HEK293 (cell line): ENCODE results near the gene CEP135.

Experiments
- EGR2 ChIP-seq: fragments of 450-650 bp; formaldehyde crosslinking; IDR thresholded peaks from 2 replicates; pipeline ENCODE4 v1.5.1; 2016; ENCODE audit warnings: low read depth, missing biosample characterization, missing genetic modification characterization
- GLIS1 ChIP-seq: fragments of 450-650 bp; formaldehyde crosslinking; IDR thresholded peaks from 2 replicates; pipeline ENCODE4 v1.5.1; 2016; ENCODE audit warnings: missing biosample characterization, missing genetic modification characterization
- HOXA7 ChIP-seq: sonication (generic); formaldehyde crosslinking; IDR thresholded peaks from 2 replicates; pipeline ENCODE4 v1.8.1; 2022; ENCODE audit warnings: missing genetic modification reagents, borderline replicate concordance
- IKZF3 ChIP-seq: fragments of 450-650 bp; IDR thresholded peaks from 2 replicates; pipeline ENCODE4 v1.5.0; 2018; ENCODE audit warnings: missing biosample characterization, mild to moderate bottlenecking, missing genetic modification characterization, moderate library complexity
- KLF1 ChIP-seq: fragments of 450-650 bp; formaldehyde crosslinking; IDR thresholded peaks from 2 replicates; pipeline ENCODE4 v1.5.1; 2016; ENCODE audit warnings: missing biosample characterization, missing genetic modification characterization
- RBAK ChIP-seq: fragments of 450-650 bp; formaldehyde crosslinking; IDR thresholded peaks from 2 replicates; pipeline ENCODE4 v1.5.1; 2016; ENCODE audit warnings: missing biosample characterization, missing genetic modification characterization
- SCRT2 ChIP-seq: fragments of 450-650 bp; formaldehyde crosslinking; IDR thresholded peaks from 2 replicates; pipeline ENCODE4 v1.5.1; 2016; ENCODE audit warnings: missing biosample characterization, missing genetic modification characterization
- SETDB1 ChIP-seq: IDR thresholded peaks from one replicate; pipeline ENCODE4 v1.6.1; 2017; ENCODE audit warnings: mild to moderate bottlenecking, low read length, moderate library complexity, mixed read lengths; ENCODE audit not compliant: insufficient read length
- SP2 ChIP-seq: fragments of 450-650 bp; formaldehyde crosslinking; IDR thresholded peaks from 2 replicates; pipeline ENCODE4 v1.5.1; 2016; ENCODE audit warnings: missing biosample characterization, missing genetic modification characterization
- TCF7L2 ChIP-seq: IDR thresholded peaks from 2 replicates; pipeline ENCODE4 v1.6.1; 2011; ENCODE audit warnings: low read depth, mild to moderate bottlenecking, inconsistent platforms, low read length, moderate library complexity, borderline replicate concordance
- TRIM28 ChIP-seq: IDR thresholded peaks from 2 replicates; pipeline ENCODE4 v1.6.1; 2011; ENCODE audit warnings: low read length, control low read depth, borderline replicate concordance
- YY2 ChIP-seq: fragments of 450-650 bp; formaldehyde crosslinking; IDR thresholded peaks from 2 replicates; pipeline ENCODE4 v1.5.1; 2016; ENCODE audit warnings: missing biosample characterization, missing genetic modification characterization
- ZBTB7A ChIP-seq: fragments of 450-650 bp; formaldehyde crosslinking; IDR thresholded peaks from 2 replicates; pipeline ENCODE4 v1.5.1; 2016; ENCODE audit warnings: low read depth, missing biosample characterization, missing genetic modification characterization
- ZFP3 ChIP-seq: fragments of 450-650 bp; formaldehyde crosslinking; IDR thresholded peaks from 2 replicates; pipeline ENCODE4 v1.5.1; 2016; ENCODE audit warnings: low read depth, missing biosample characterization, missing genetic modification characterization
- ZFP69B ChIP-seq: fragments of 450-650 bp; formaldehyde crosslinking; IDR thresholded peaks from 2 replicates; pipeline ENCODE4 v1.5.1; 2016; ENCODE audit warnings: missing biosample characterization, missing genetic modification characterization
- ZNF16 ChIP-seq: fragments of 450-650 bp; formaldehyde crosslinking; IDR thresholded peaks from 2 replicates; pipeline ENCODE4 v1.5.1; 2016; ENCODE audit warnings: low read depth, missing biosample characterization, missing genetic modification characterization
- ZNF19 ChIP-seq: fragments of 450-650 bp; formaldehyde crosslinking; IDR thresholded peaks from 2 replicates; pipeline ENCODE4; 2016; ENCODE audit warnings: missing biosample characterization, missing genetic modification characterization, low read depth
- ZNF239 ChIP-seq: fragments of 450-650 bp; formaldehyde crosslinking; IDR thresholded peaks from 2 replicates; pipeline ENCODE4 v1.5.1; 2016; ENCODE audit warnings: missing biosample characterization, missing genetic modification characterization
- ZNF521 ChIP-seq: fragments of 450-650 bp; formaldehyde crosslinking; IDR thresholded peaks from 2 replicates; pipeline ENCODE4 v1.5.1; 2017; ENCODE audit warnings: missing biosample characterization, mild to moderate bottlenecking, missing genetic modification characterization
- ZNF560 ChIP-seq: fragments of 450-650 bp; formaldehyde crosslinking; IDR thresholded peaks from 2 replicates; pipeline ENCODE4 v1.5.1; 2017; ENCODE audit warnings: missing biosample characterization, missing genetic modification characterization, borderline replicate concordance
- ZNF610 ChIP-seq: fragments of 450-650 bp; formaldehyde crosslinking; IDR thresholded peaks from 2 replicates; pipeline ENCODE4 v1.5.1; 2016; ENCODE audit warnings: missing biosample characterization, missing genetic modification characterization, borderline replicate concordance
- ZNF623 ChIP-seq: fragments of 450-650 bp; formaldehyde crosslinking; IDR thresholded peaks from 2 replicates; pipeline ENCODE4 v1.5.1; 2016; ENCODE audit warnings: missing biosample characterization, missing genetic modification characterization
- ZNF791 ChIP-seq: fragments of 450-650 bp; formaldehyde crosslinking; IDR thresholded peaks from 2 replicates; pipeline ENCODE4 v1.5.1; 2016; ENCODE audit warnings: missing biosample characterization, missing genetic modification characterization
- ZNF792 ChIP-seq: fragments of 450-650 bp; formaldehyde crosslinking; IDR thresholded peaks from 2 replicates; pipeline ENCODE4 v1.5.1; 2016; ENCODE audit warnings: missing biosample characterization, missing genetic modification characterization
- ZXDB ChIP-seq: fragments of 450-650 bp; formaldehyde crosslinking; IDR thresholded peaks from 2 replicates; pipeline ENCODE4 v1.5.1; 2016; ENCODE audit warnings: missing biosample characterization, missing genetic modification characterization
- TF ChIP-seq, protein P1 (sequence below): fragments of 450-650 bp; formaldehyde crosslinking; IDR thresholded peaks from 2 replicates; pipeline ENCODE4 v1.5.1; 2016; ENCODE audit warnings: missing biosample characterization, missing genetic modification characterization
- TF ChIP-seq, protein P2 (sequence below): fragments of 450-650 bp; formaldehyde crosslinking; IDR thresholded peaks from 2 replicates; pipeline ENCODE4 v1.5.1; 2016; ENCODE audit warnings: missing biosample characterization, missing genetic modification characterization
- TF ChIP-seq, protein P3 (sequence below): fragments of 450-650 bp; formaldehyde crosslinking; IDR thresholded peaks from 2 replicates; pipeline ENCODE4 v1.5.1; 2017; ENCODE audit warnings: missing biosample characterization, missing genetic modification characterization
- TF ChIP-seq, protein P4 (sequence below): fragments of 450-650 bp; formaldehyde crosslinking; IDR thresholded peaks from 2 replicates; pipeline ENCODE4 v1.5.1; 2016; ENCODE audit warnings: missing biosample characterization, missing genetic modification characterization, borderline replicate concordance
- TF ChIP-seq, protein P5 (sequence below): fragments of 450-650 bp; formaldehyde crosslinking; IDR thresholded peaks from 2 replicates; pipeline ENCODE4 v1.5.1; 2016; ENCODE audit warnings: missing biosample characterization, missing genetic modification characterization
- TF ChIP-seq, protein P6 (sequence below): fragments of 450-650 bp; formaldehyde crosslinking; IDR thresholded peaks from 2 replicates; pipeline ENCODE4; 2016; ENCODE audit warnings: missing biosample characterization, missing genetic modification characterization

The CEP135 gene

DNA sequence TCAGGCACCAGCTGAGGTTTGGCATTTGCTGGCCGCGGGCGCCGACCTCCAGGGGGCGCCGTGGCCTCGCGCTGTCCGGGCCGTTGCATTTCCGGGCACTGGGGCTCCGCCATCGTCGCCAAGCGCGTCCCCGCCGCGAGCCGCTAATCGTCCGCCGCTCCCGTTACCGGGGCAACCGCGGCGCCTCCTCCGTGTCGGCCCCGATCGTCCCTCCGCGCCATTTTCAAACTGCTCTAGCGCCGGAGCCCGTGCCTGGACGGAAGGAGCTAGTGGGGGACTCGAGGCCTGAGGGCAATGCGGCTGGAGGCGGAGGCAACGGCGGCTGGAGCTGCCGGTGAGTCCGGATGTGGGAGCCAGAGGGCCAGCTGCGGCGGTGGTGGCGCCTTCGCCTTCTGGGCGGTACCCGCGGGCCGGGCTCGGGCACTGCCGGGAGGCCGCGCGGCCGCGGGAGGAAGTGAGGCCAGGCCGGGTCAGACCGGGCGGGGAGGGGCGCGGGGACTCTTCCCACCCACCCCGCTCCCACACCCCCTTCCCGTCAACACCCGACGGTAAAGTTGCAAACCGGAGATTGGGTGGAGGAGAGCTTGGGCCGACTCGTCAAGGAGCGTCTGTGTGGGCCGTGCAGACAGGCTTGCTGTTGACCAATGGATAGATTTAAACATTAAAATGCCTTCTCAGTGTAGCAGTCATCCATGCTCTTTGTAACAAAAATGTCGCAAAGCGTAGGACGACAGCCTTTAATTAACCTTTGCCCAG is at the start of gene CEP135 (continued):
- TF ChIP-seq, protein P1, sequence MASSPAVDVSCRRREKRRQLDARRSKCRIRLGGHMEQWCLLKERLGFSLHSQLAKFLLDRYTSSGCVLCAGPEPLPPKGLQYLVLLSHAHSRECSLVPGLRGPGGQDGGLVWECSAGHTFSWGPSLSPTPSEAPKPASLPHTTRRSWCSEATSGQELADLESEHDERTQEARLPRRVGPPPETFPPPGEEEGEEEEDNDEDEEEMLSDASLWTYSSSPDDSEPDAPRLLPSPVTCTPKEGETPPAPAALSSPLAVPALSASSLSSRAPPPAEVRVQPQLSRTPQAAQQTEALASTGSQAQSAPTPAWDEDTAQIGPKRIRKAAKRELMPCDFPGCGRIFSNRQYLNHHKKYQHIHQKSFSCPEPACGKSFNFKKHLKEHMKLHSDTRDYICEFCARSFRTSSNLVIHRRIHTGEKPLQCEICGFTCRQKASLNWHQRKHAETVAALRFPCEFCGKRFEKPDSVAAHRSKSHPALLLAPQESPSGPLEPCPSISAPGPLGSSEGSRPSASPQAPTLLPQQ (tag by site-specific recombination) = peak; percentile 60
- TF ChIP-seq ZNF610 (peak; percentile 93), ZNF791 (no peak), ZNF792 (tag by site-specific recombination) (no peak), ZNF623 (tag by site-specific recombination) (no peak), HOXA7 (no peak), ZXDB (tag by site-specific recombination) (peak; percentile 66), EGR2 (0 out of 2 replicates have a peak, but pooled peaks have one; percentile 26), GLIS1 (tag by site-specific recombination) (no peak), ZNF521 (no peak), RBAK (tag by site-specific recombination) (no peak), ZFP3 (tag by site-specific recombination) (no peak), KLF1 (tag by site-specific recombination) (peak; percentile 48), ZFP69B (0 out of 2 replicates have a peak, but pooled peaks have one; percentile 23), YY2 (tag by site-specific recombination) (peak; percentile 75), ZNF16 (tag by site-specific recombination) (no peak), ZNF239 (no peak), ZNF560 (tag by site-specific recombination) (no peak), SP2 (tag by site-specific recombination) (peak; percentile 58), IKZF3 (tag by site-specific recombination) (no peak), SCRT2 (tag by site-specific recombination) (no peak), SETDB1 (no peak), ZBTB7A (tag by site-specific recombination) (no peak), TRIM28 (no peak), TCF7L2 (no peak), ZNF19 (tag by site-specific recombination) (no peak)
- TF ChIP-seq, protein P2, sequence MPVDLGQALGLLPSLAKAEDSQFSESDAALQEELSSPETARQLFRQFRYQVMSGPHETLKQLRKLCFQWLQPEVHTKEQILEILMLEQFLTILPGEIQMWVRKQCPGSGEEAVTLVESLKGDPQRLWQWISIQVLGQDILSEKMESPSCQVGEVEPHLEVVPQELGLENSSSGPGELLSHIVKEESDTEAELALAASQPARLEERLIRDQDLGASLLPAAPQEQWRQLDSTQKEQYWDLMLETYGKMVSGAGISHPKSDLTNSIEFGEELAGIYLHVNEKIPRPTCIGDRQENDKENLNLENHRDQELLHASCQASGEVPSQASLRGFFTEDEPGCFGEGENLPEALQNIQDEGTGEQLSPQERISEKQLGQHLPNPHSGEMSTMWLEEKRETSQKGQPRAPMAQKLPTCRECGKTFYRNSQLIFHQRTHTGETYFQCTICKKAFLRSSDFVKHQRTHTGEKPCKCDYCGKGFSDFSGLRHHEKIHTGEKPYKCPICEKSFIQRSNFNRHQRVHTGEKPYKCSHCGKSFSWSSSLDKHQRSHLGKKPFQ (tag by site-specific recombination) = no peak
- TF ChIP-seq, protein P3, sequence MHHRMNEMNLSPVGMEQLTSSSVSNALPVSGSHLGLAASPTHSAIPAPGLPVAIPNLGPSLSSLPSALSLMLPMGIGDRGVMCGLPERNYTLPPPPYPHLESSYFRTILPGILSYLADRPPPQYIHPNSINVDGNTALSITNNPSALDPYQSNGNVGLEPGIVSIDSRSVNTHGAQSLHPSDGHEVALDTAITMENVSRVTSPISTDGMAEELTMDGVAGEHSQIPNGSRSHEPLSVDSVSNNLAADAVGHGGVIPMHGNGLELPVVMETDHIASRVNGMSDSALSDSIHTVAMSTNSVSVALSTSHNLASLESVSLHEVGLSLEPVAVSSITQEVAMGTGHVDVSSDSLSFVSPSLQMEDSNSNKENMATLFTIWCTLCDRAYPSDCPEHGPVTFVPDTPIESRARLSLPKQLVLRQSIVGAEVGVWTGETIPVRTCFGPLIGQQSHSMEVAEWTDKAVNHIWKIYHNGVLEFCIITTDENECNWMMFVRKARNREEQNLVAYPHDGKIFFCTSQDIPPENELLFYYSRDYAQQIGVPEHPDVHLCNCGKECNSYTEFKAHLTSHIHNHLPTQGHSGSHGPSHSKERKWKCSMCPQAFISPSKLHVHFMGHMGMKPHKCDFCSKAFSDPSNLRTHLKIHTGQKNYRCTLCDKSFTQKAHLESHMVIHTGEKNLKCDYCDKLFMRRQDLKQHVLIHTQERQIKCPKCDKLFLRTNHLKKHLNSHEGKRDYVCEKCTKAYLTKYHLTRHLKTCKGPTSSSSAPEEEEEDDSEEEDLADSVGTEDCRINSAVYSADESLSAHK (tag by site-specific recombination) = no peak
- TF ChIP-seq, protein P4, sequence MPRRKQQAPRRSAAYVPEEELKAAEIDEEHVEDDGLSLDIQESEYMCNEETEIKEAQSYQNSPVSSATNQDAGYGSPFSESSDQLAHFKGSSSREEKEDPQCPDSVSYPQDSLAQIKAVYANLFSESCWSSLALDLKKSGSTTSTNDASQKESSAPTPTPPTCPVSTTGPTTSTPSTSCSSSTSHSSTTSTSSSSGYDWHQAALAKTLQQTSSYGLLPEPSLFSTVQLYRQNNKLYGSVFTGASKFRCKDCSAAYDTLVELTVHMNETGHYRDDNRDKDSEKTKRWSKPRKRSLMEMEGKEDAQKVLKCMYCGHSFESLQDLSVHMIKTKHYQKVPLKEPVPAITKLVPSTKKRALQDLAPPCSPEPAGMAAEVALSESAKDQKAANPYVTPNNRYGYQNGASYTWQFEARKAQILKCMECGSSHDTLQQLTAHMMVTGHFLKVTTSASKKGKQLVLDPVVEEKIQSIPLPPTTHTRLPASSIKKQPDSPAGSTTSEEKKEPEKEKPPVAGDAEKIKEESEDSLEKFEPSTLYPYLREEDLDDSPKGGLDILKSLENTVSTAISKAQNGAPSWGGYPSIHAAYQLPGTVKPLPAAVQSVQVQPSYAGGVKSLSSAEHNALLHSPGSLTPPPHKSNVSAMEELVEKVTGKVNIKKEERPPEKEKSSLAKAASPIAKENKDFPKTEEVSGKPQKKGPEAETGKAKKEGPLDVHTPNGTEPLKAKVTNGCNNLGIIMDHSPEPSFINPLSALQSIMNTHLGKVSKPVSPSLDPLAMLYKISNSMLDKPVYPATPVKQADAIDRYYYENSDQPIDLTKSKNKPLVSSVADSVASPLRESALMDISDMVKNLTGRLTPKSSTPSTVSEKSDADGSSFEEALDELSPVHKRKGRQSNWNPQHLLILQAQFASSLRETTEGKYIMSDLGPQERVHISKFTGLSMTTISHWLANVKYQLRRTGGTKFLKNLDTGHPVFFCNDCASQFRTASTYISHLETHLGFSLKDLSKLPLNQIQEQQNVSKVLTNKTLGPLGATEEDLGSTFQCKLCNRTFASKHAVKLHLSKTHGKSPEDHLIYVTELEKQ (tag by site-specific recombination) = no peak
- TF ChIP-seq, protein P5, sequence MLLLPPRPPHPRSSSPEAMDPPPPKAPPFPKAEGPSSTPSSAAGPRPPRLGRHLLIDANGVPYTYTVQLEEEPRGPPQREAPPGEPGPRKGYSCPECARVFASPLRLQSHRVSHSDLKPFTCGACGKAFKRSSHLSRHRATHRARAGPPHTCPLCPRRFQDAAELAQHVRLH (tag by site-specific recombination) = no peak
- TF ChIP-seq, protein P6, sequence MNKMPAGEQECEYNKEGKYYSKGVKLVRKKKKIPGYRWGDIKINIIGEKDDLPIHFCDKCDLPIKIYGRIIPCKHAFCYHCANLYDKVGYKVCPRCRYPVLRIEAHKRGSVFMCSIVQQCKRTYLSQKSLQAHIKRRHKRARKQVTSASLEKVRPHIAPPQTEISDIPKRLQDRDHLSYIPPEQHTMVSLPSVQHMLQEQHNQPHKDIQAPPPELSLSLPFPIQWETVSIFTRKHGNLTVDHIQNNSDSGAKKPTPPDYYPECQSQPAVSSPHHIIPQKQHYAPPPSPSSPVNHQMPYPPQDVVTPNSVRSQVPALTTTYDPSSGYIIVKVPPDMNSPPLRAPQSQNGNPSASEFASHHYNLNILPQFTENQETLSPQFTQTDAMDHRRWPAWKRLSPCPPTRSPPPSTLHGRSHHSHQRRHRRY (tag by site-specific recombination) = no peak
- TF ChIP-seq, all 188 proteins: peak for 51
